Measurements from ENCODE around the gene SLU7. TPM values are rescaled to one million over a fixed set of nuclear protein-coding genes. Genes with fewer than 3 reads are reported as not detected.

SLU7 gene
- total RNA-seq, 3 donors from 2014 or later = 46.4 to 52.3 (median 49.5) TPM

DNA sequence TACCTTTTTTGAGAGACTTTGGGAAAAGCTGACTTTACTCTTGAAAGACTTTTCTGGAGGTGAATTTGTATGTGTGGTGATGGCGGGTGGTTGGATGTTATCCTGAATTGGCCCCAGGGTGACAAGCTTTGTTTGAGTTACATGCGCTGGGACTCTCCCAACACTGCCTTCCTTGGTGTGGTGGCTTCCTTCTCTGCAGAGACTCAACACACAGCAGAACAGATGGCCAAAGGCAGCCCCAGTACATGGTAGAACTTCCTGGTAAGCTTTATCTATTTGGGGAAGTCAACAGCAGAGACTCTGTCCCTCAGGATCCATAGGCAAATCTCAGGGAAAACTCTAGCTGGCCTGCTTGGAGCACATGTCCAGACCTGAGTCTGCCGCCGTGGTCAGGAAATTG lies 66.6 kb downstream of the SLU7 start:
- H3K4me1 ChIP-seq (ENCODE audit: low read depth) = no peaks in the 10 kb centered on the region
- ATAC-seq = peak; percentile 64
- H3K4me3 ChIP-seq = no peak overlapping the region
- TF ChIP-seq, protein P1, sequence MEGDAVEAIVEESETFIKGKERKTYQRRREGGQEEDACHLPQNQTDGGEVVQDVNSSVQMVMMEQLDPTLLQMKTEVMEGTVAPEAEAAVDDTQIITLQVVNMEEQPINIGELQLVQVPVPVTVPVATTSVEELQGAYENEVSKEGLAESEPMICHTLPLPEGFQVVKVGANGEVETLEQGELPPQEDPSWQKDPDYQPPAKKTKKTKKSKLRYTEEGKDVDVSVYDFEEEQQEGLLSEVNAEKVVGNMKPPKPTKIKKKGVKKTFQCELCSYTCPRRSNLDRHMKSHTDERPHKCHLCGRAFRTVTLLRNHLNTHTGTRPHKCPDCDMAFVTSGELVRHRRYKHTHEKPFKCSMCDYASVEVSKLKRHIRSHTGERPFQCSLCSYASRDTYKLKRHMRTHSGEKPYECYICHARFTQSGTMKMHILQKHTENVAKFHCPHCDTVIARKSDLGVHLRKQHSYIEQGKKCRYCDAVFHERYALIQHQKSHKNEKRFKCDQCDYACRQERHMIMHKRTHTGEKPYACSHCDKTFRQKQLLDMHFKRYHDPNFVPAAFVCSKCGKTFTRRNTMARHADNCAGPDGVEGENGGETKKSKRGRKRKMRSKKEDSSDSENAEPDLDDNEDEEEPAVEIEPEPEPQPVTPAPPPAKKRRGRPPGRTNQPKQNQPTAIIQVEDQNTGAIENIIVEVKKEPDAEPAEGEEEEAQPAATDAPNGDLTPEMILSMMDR (IDR thresholded peaks at IDR 0.05) = no peak
- H3K36me3 ChIP-seq (ENCODE audit: low read depth) = no peaks in the 10 kb centered on the region
- intact Hi-C loops (cut with DNase I, micrococcal nuclease) = no loop called here
- no peaks in the 10 kb centered on the region for H3K9me3 ChIP-seq
- DNase-seq = no peak

Other genes starting within 250 kb of the SLU7 start
- gene FABP6, start 189.6 kb downstream of the SLU7 start, total RNA-seq = not detected
- gene CCNJL, start 106.5 kb downstream of the SLU7 start, total RNA-seq = 10 to 100 TPM in 2 of 3 donors, 1 to 10 TPM in 1; 8.7 to 32.7 (median 25.0) TPM
- gene C1QTNF2, start 48.5 kb downstream of the SLU7 start, total RNA-seq = 1 to 10 TPM in 1 of 3 donors, under 1 TPM in 2; 0.43 to 1.5 (median 0.89) TPM
- gene FAM200C, start 19.0 kb downstream of the SLU7 start, total RNA-seq = 1 to 10 TPM; 1.7 to 4.3 (median 1.9) TPM
- 10 to 100 TPM in 1 of 3 donors, 1 to 10 TPM in 2; 5.8 to 46.8 (median 9.0) TPM for gene PTTG1, start 2.8 kb upstream of the SLU7 start, total RNA-seq

All from mucosa of descending colon (tissue), 3 donors.